HCT116 (cell line): Measurements from ENCODE around the gene GANC. TPM values are rescaled to one million over a fixed set of nuclear protein-coding genes. Genes with fewer than 3 reads are reported as not detected.
A peak's percentile ranks its signal among the peaks of the same experiment; 100 is the strongest.

ENCODE experiments used
- ATAC-seq: fragments of 200-7000 bp; cut with Tn5 transposase; 2 replicates; pipeline ENCODE4 v1.9.1; 2020; ENCODE audit warnings: mild to moderate bottlenecking, moderate library complexity
- BruUV-seq: library from RNA; stranded (reverse); fragments of 400-500 nt; replicated peaks from 2 replicates; lab custom pipeline; 2021; lab: Mats Ljungman, UMichigan
- CTCF ChIA-PET: fragments of 300-600 bp; sonication (Branson Sonifier 250); formaldehyde crosslinking; loops from one replicate; lab custom pipeline; 2021; ENCODE audit warnings: antibody characterized with exemption; lab: Charles Lee
- POLR2A ChIA-PET: fragments of 300-600, 350-600 bp; sonication (Branson Sonifier 250); formaldehyde crosslinking; loops from one replicate; lab custom pipeline; 2021; ENCODE audit warnings: antibody characterized with exemption; lab: Charles Lee
- RAD21 ChIA-PET, 2 experiments: fragments of 300-600 bp; sonication (Branson Sonifier 250); formaldehyde crosslinking; loops; one replicate each; lab custom pipeline; 2023; ENCODE audit warnings: low total read pairs in 2 of 2; ENCODE audit not compliant: uncharacterized antibody in 2 of 2, unreplicated experiment in 2 of 2, low non-redundant PET in 1 of 2; lab: Charles Lee
- DNase-seq: peaks from one replicate; pipeline ENCODE4 v3.0.0-alpha.2; 2010; ENCODE audit warnings: low read depth, low spot score
- H2AFZ ChIP-seq: fragments of 200-600 bp; shearing (Covaris generic), sonication (generic); 2 replicates; pipeline ENCODE4 v1.6.1; 2017; ENCODE audit warnings: low read depth, mixed run types, mixed read lengths, antibody characterized with exemption, low read length; ENCODE audit not compliant: poor library complexity, severe bottlenecking
- H3K27ac ChIP-seq: 2 replicates; pipeline ENCODE4 v1.5.1; 2012; ENCODE audit warnings: low read depth, low read length
- H3K27me3 ChIP-seq: fragments of 200-600 bp; sonication (generic); 2 replicates; pipeline ENCODE4 v1.6.1; 2016; ENCODE audit warnings: mixed run types, low read length, mixed read lengths; ENCODE audit not compliant: insufficient read depth
- H3K36me3 ChIP-seq, 2 experiments: fragments of 200-500 bp in 1 of 2; fragments of 200-600 bp in 1 of 2; sonication (Bioruptor generic) in 1 of 2; sonication (generic) in 1 of 2; 2 replicates each; pipeline versions ENCODE4 v1.5.1 to v1.6.1; 2014 to 2016; ENCODE audit warnings: low read length in 2 of 2, inconsistent platforms in 1 of 2, mixed read lengths in 1 of 2, mixed run types in 1 of 2; ENCODE audit not compliant: insufficient read depth in 2 of 2, control insufficient read depth in 1 of 2
- H3K4me1 ChIP-seq, 2 experiments: fragments of 200-600 bp in 1 of 2; sonication (generic) in 1 of 2; 2 replicates each; pipeline versions ENCODE4 v1.5.1 to v1.6.1; 2012 to 2017; ENCODE audit warnings: low read length in 2 of 2, inconsistent platforms in 1 of 2, mild to moderate bottlenecking in 1 of 2, mixed read lengths in 1 of 2, mixed run types in 1 of 2, moderate library complexity in 1 of 2; ENCODE audit not compliant: insufficient read depth in 2 of 2, control insufficient read depth in 1 of 2
- H3K4me2 ChIP-seq: fragments of 200-600 bp; sonication (generic); 2 replicates; pipeline ENCODE4 v1.6.1; 2017; ENCODE audit warnings: mixed run types, low read length, mixed read lengths
- H3K4me3 ChIP-seq, 2 experiments: fragments of 200-600 bp in 1 of 2; sonication (generic) in 1 of 2; replicated peaks in 1 of 2; 2 replicates each; pipeline ENCODE4 v1.5.1; 2011 to 2016; ENCODE audit warnings: low read length in 2 of 2, control low read depth in 1 of 2, low read depth in 1 of 2, mild to moderate bottlenecking in 1 of 2, mixed read lengths in 1 of 2, mixed run types in 1 of 2
- H3K79me2 ChIP-seq: fragments of 200-600 bp; sonication (generic); 2 replicates; pipeline ENCODE4 v1.6.1; 2017; ENCODE audit warnings: mild to moderate bottlenecking, mixed run types, low read length, moderate library complexity, mixed read lengths; ENCODE audit not compliant: insufficient read depth
- H3K9ac ChIP-seq: fragments of 200-600 bp; sonication (generic); 2 replicates; pipeline ENCODE4 v1.6.1; 2016; ENCODE audit warnings: low read length, mixed read lengths
- H3K9me2 ChIP-seq: fragments of 200-600 bp; sonication (generic), shearing (Covaris generic); 2 replicates; pipeline ENCODE4 v1.6.1; 2017; ENCODE audit warnings: mixed run types, mild to moderate bottlenecking, moderate library complexity; ENCODE audit not compliant: insufficient read depth
- H3K9me3 ChIP-seq, 2 experiments: fragments of 200-500 bp in 1 of 2; fragments of 200-600 bp in 1 of 2; sonication (Bioruptor generic) in 1 of 2; sonication (generic) in 1 of 2; 2 replicates each; pipeline ENCODE4 v1.6.1; 2014 to 2017; ENCODE audit warnings: low read length in 2 of 2, mixed read lengths in 2 of 2, inconsistent platforms in 1 of 2, low read depth in 1 of 2, mild to moderate bottlenecking in 1 of 2, mixed run types in 1 of 2, moderate library complexity in 1 of 2; ENCODE audit not compliant: control insufficient read depth in 1 of 2, insufficient read depth in 1 of 2
- H4K20me1 ChIP-seq: fragments of 200-600 bp; sonication (generic), shearing (Covaris generic); 2 replicates; pipeline ENCODE4 v1.6.1; 2017; ENCODE audit warnings: mixed run types, mild to moderate bottlenecking, moderate library complexity; ENCODE audit not compliant: insufficient read depth
- EZH2phosphoT487 ChIP-seq: fragments of 200-600 bp; IDR thresholded peaks from 2 replicates; pipeline ENCODE4 v1.6.1; 2018; ENCODE audit warnings: antibody characterized with exemption, borderline replicate concordance
- FOSL1 ChIP-seq: IDR thresholded peaks from 2 replicates; pipeline ENCODE4 v1.6.1; 2012; ENCODE audit warnings: low read depth
- JUND ChIP-seq: IDR thresholded peaks from 2 replicates; pipeline ENCODE4 v1.6.1; 2012
- RAD21 ChIP-seq: IDR thresholded peaks from 2 replicates; pipeline ENCODE4 v1.6.1; 2012; ENCODE audit warnings: low read depth, mild to moderate bottlenecking
- SIN3A ChIP-seq: IDR thresholded peaks from 2 replicates; pipeline ENCODE4 v1.6.1; 2012; ENCODE audit warnings: low read depth
- SP1 ChIP-seq: IDR thresholded peaks from 2 replicates; pipeline ENCODE4 v1.6.1; 2012; ENCODE audit warnings: low read depth
- YY1 ChIP-seq: IDR thresholded peaks from 2 replicates; pipeline ENCODE4 v1.6.1; 2011; ENCODE audit warnings: low read length, low read depth, moderate library complexity, mild to moderate bottlenecking; ENCODE audit not compliant: insufficient replicate concordance; ENCODE audit errors: extremely low read depth
- ZNF274 ChIP-seq: fragments of 200-500 bp; sonication (Bioruptor generic); IDR thresholded peaks from 2 replicates; pipeline ENCODE4 v1.6.1; 2014; ENCODE audit warnings: mild to moderate bottlenecking, low read depth, low read length, inconsistent platforms
- intact Hi-C: fragments of 100-400 bp; cut with micrococcal nuclease; formaldehyde crosslinking; loops from 2 replicates; pipeline ENCODE4 v1.10.0; 2022
- total RNA-seq: library from RNA; stranded (reverse); gene quantifications from one replicate; pipeline ENCODE4 v1.2.1, GENCODE V29; 2021; ENCODE audit not compliant: unreplicated experiment
- TF ChIP-seq, protein P1 (sequence below): IDR thresholded peaks from 2 replicates; pipeline ENCODE4 v1.6.1; 2012
- TF ChIP-seq, protein P2 (sequence below), 3 experiments: fragments of 200-600 bp in 1 of 3; sonication (generic) in 1 of 3; IDR thresholded peaks in 2 of 3; conservative IDR thresholded peaks in 1 of 3; 2 replicates each; pipeline ENCODE4 v1.5.1; 2012 to 2017; ENCODE audit warnings: low read depth in 2 of 3, low read length in 2 of 3, antibody characterized with exemption in 1 of 3, borderline replicate concordance in 1 of 3, control low read depth in 1 of 3, mild to moderate bottlenecking in 1 of 3, mixed read lengths in 1 of 3, mixed run types in 1 of 3, moderate library complexity in 1 of 3; ENCODE audit not compliant: insufficient read depth in 1 of 3
- TF ChIP-seq, protein P3 (sequence below): IDR thresholded peaks from 2 replicates; pipeline ENCODE4 v1.6.1; 2012; ENCODE audit warnings: low read depth

The GANC gene
- total RNA-seq, 1 experiment from 2014 or later, result 13.1 TPM

DNA sequence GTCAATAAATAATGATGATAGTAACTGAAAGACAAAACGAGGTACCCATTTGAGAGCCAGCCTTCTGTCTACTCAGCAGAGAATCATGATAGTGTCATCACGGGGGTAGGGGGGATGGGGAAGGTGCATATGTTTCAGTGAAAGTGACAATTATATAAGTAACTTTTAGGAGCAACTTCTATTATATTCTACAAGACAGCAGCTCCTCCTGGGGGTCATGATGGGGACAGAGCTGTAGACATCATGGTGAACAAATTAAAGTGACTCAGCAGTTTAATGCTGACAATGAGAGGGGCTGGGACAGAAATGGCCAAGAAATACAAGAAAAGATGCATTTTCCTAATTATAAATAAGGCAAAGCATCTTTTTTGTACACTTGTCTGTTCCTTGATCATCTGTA lies 98.1 kb downstream of the GANC start:
- no peaks in the 10 kb centered on the region for H3K9me2 ChIP-seq
- H3K9ac ChIP-seq, result no peak overlapping the region
- no peak overlapping the region; the same call in 1 of the 2 replicates for H3K4me2 ChIP-seq
- no peak overlapping the region for H3K4me3 ChIP-seq
- ATAC-seq (peak; percentile 60; the same call in 1 of the 2 replicates), DNase-seq (peak; percentile 4)
- no peaks in the 10 kb centered on the region for H3K9me3 ChIP-seq
- POLR2A ChIA-PET, result no interaction called here
- no peaks in the 10 kb centered on the region for H3K27me3 ChIP-seq
- intact Hi-C loops, result no loop called here
- CTCF ChIA-PET, result interaction anchor here (1.7 kb wide), 1 partner anchor 14 kb away, joined by 5 read pairs; no protein-coding TSS in a partner anchor
- RAD21 ChIA-PET, result no interaction called here
- no TSS peak for BruUV-seq
- peaks cover 3 to 10% of the 10 kb centered on the region in 2 experiments; a peak in 3 of 4 replicates for H3K4me1 ChIP-seq
- H3K36me3 ChIP-seq, result no peaks in the 10 kb centered on the region
- TF ChIP-seq, protein P1, sequence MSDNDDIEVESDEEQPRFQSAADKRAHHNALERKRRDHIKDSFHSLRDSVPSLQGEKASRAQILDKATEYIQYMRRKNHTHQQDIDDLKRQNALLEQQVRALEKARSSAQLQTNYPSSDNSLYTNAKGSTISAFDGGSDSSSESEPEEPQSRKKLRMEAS, result no peak
- TF ChIP-seq, protein P2, sequence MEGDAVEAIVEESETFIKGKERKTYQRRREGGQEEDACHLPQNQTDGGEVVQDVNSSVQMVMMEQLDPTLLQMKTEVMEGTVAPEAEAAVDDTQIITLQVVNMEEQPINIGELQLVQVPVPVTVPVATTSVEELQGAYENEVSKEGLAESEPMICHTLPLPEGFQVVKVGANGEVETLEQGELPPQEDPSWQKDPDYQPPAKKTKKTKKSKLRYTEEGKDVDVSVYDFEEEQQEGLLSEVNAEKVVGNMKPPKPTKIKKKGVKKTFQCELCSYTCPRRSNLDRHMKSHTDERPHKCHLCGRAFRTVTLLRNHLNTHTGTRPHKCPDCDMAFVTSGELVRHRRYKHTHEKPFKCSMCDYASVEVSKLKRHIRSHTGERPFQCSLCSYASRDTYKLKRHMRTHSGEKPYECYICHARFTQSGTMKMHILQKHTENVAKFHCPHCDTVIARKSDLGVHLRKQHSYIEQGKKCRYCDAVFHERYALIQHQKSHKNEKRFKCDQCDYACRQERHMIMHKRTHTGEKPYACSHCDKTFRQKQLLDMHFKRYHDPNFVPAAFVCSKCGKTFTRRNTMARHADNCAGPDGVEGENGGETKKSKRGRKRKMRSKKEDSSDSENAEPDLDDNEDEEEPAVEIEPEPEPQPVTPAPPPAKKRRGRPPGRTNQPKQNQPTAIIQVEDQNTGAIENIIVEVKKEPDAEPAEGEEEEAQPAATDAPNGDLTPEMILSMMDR (IDR thresholded peaks at IDR 0.05 in 2 of 3, conservative IDR thresholded peaks at IDR 0.05 in 1 of 3; ENCODE audit: borderline replicate concordance in 1 of 3, insufficient read depth in 1 of 3, low read depth in 2 of 3, low read length in 2 of 3), result peak; percentile 12 to 37 (median 32); a peak in 3 of 6 replicates
- TF ChIP-seq RAD21, result peak; percentile 51
- no peak overlapping the region for H3K27ac ChIP-seq
- no peaks in the 10 kb centered on the region for H4K20me1 ChIP-seq
- peak overlapping the region; percentile 5 for H2AFZ ChIP-seq
- no peaks in the 10 kb centered on the region for H3K79me2 ChIP-seq

DNA sequence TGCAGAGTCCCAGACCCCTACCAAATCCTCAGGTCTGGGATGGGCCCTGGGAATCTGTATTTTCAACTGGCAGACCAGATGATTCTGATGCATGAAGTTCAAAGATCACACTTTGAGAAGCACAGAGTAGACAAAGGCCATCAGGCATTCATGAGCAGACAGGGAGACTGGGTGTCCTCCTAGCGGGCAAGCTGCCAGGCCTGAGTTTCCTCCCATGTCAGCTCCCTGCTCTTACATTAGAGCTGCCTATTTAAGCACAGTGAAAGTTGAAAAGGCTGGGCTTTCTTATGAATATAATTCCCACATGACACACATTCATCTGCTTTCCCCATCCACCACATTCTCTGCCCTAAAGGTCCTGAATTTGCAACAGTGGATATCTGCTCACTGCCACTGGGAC lies 100.3 kb downstream of the GANC start:
- TF ChIP-seq SP1 (no peak), JUND (no peak), EZH2phosphoT487 (no peak), ZNF274 (no peak), FOSL1 (no peak), SIN3A (no peak), YY1 (no peak)
- TF ChIP-seq, protein P2 (IDR thresholded peaks at IDR 0.05 in 2 of 3, conservative IDR thresholded peaks at IDR 0.05 in 1 of 3; ENCODE audit: borderline replicate concordance in 1 of 3, insufficient read depth in 1 of 3, low read depth in 2 of 3, low read length in 2 of 3), result no peak
- TF ChIP-seq, protein P3, sequence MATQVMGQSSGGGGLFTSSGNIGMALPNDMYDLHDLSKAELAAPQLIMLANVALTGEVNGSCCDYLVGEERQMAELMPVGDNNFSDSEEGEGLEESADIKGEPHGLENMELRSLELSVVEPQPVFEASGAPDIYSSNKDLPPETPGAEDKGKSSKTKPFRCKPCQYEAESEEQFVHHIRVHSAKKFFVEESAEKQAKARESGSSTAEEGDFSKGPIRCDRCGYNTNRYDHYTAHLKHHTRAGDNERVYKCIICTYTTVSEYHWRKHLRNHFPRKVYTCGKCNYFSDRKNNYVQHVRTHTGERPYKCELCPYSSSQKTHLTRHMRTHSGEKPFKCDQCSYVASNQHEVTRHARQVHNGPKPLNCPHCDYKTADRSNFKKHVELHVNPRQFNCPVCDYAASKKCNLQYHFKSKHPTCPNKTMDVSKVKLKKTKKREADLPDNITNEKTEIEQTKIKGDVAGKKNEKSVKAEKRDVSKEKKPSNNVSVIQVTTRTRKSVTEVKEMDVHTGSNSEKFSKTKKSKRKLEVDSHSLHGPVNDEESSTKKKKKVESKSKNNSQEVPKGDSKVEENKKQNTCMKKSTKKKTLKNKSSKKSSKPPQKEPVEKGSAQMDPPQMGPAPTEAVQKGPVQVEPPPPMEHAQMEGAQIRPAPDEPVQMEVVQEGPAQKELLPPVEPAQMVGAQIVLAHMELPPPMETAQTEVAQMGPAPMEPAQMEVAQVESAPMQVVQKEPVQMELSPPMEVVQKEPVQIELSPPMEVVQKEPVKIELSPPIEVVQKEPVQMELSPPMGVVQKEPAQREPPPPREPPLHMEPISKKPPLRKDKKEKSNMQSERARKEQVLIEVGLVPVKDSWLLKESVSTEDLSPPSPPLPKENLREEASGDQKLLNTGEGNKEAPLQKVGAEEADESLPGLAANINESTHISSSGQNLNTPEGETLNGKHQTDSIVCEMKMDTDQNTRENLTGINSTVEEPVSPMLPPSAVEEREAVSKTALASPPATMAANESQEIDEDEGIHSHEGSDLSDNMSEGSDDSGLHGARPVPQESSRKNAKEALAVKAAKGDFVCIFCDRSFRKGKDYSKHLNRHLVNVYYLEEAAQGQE, result no peak
- H3K79me2 ChIP-seq, result no peaks in the 10 kb centered on the region
- POLR2A ChIA-PET, result no interaction called here
- DNase-seq (no peak), ATAC-seq (no peak)
- no peaks in the 10 kb centered on the region for H4K20me1 ChIP-seq
- H2AFZ ChIP-seq, result no peak overlapping the region
- RAD21 ChIA-PET, result no interaction called here
- peaks cover 3 to 10% of the 10 kb centered on the region in 2 experiments; a peak in 3 of 4 replicates for H3K4me1 ChIP-seq
- H3K9ac ChIP-seq, result no peak overlapping the region
- no peak overlapping the region for H3K27ac ChIP-seq
- intact Hi-C loops, result no loop called here
- CTCF ChIA-PET, result no interaction called here
- H3K4me2 ChIP-seq, result no peak overlapping the region
- no peak overlapping the region for H3K4me3 ChIP-seq
- no TSS peak for BruUV-seq
- no peaks in the 10 kb centered on the region for H3K9me2 ChIP-seq
- H3K36me3 ChIP-seq, result no peaks in the 10 kb centered on the region
- H3K27me3 ChIP-seq, result no peaks in the 10 kb centered on the region
- H3K9me3 ChIP-seq, result no peaks in the 10 kb centered on the region
